Measurements from ENCODE around the gene PARD3. TPM values are rescaled to one million over a fixed set of nuclear protein-coding genes. Genes with fewer than 3 reads are reported as not detected.
"Not testable (repeated sequence)": the region's sequence is repeated elsewhere in the genome, so short reads cannot be mapped to it uniquely, and the experiment has no call there.

Gene PARD3
- total RNA-seq, 1 donor from 2014 or later: 0.93 TPM

DNA sequence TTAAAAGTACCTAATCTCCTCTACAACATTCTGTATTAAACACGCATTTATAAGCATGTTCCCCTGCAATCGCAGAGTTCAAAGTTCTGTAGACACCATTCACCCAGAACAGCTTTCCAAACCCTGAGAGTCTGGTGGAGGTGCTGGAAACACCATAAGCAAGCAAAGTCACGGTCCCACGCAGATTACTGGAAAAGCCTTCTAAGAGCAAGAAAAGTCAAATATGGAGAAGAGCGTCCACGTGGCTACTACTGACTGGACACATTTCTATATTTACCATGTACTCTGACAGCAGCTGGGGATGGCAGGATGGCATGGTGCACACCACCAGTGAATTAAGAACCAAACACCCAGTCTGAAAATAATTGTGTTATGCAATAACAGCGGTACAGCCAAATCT is 97.7 kb downstream of the PARD3 start:
- intact Hi-C loops (cut with micrococcal nuclease): no loop called here

DNA sequence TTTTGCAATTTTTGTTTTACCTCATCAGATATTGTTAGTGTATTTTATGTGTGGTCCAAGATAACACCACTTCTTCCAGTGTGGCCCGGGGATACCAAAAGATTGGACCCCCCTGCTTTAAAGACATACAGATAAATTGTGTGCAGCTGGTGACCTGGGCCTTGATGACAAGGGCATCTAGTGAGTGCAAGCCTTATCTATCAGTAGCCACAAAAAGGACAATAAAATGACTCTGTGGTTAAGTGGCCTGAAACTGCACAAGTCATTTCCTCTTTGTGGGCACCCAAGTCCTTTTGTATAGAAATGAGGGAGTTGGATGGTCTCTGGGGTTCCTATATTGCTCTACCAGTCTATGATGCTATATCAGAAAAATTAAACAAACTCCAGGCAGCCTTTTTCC is 98.1 kb downstream of the PARD3 start:
- intact Hi-C loops (cut with micrococcal nuclease): no loop called here

DNA sequence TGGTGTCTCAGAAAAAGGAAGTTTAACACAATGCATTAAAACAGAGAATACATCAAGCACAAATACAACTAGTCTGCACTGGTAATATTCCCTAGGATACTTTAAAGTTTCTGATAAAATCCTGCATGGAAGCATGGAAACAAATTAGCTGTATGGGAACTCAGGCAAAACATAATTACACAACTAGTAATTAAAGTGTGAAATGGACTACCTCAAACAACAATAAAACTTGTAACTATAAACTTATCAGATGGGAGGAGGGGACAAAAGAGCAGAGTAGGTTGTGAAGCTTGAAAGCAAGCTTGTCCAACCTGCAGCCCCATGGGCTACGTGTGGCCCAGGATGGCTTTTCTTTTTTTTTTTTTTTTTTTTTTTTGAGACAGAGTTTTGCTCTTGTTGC is 98.9 kb downstream of the PARD3 start:
- intact Hi-C loops (cut with micrococcal nuclease): no loop called here

DNA sequence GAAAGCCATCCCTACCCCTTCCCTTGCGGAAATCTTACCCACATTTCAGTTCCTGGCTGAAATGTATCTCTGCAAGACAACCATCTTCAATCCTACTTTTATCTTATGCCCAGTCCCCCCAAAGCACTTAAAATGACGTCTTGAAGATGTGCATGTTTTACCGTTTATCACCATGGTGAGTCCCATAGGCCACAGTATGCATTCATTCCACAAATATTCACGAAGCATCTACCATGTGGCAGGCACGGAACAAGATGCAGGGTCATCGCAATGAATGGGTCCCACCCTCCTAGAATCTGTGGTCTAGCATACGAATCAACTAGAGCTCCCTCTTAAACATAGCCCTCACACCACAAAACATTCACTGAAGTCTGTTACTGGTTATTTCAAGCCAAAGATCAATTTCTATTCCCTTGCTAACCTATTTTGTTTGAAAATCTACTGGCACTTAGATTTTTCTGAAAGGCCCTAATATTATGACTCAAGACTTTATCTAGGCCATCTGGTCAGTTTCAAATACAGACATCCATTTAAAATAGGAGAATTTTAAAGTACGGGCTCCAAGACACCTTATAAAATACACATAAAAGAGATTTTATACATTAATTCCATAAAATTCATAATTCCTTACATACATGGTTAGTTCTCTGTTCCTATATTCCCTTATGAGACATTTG is 99.4 kb downstream of the PARD3 start:
- intact Hi-C loops (cut with micrococcal nuclease): no loop called here

DNA sequence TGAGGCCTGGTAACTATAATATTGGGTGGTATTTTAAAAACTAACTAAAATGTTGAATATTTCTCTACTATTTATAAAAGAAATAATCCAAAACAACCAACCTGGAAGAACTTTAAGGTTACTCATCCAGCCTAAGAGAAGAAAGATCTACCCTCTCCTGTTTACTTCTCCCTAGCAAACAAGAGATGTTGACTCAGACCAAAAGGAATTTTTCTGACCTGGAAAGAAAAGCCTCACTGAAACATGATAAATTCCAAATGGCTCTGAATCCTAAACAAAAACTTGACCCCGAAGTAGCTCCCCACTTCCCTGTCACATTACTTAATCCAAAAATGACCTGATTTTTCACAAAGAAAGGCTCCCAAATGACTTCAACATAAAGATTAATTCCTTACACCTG is 101.2 kb downstream of the PARD3 start:
- intact Hi-C loops (cut with micrococcal nuclease): no loop called here

DNA sequence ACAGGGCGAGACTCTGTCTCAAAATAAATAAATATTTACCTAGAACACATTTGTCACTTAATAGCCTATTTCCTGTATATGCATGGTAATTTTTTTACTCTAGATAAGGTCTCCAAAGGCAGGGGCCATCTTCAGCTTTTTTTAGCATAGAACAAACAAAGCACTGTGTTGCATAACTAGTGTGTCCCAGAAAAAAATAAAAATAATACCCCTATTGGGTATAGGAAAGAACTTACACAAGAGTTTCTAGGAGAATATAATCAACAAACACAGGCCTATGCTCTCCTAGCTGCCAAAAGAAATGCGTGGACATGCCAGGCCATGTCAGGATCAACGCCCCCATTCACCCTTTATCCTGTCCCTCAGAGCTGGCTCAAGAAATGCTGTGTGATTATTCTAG is 103.6 kb downstream of the PARD3 start:
- intact Hi-C loops (cut with micrococcal nuclease): no loop called here

DNA sequence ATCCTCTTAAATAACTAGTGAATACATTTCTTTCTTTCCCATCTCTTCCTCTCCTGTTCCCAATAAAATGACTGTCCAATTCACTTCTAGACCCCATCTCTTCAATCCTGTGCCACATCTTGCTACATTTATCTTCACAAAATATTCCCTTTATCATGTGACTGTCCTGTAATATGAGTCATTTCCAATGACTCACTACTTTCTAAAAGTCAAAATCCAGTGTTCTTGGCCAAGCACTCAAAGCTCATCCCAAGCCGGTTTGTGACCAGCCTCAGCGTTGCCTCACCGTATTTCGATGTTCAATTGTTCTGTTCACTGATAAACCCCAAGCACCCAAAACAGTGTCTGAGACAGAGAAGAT is 104.7 kb downstream of the PARD3 start:
- intact Hi-C loops (cut with micrococcal nuclease): no loop called here

DNA sequence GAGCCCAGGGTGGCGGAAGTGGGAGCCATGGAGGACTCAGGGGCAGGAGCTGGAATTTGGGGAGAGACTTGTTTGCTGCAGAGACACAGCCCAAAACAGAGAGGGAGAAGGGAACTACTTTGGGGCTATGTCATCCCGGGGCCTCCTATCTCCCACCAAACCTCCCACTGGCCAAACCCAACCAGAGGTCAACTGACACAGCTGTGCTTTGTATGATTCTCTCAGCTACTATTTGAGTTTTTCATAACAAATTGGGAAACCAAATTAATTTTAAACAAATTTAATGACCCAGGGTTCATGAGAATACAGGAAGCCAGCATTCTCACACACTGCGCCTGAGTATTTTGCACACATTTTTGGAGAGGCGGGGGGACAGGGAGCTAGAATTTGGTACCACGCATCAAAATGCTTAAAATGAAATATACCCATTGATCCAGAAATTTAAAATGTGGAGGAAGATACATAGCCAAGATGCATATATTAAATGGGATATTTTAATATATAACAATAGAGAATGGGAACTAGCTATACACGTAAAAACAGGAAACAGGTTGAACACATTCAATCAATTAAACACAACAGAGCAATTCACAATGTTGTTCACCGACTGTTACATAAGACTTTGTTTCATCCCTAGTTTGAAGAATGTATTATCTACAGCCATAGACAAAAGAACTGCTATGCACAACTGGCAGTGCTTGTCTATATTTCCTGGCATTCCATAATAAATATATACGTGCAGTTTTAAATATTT is 105.3 kb downstream of the PARD3 start:
- intact Hi-C loops (cut with micrococcal nuclease): no loop called here

DNA sequence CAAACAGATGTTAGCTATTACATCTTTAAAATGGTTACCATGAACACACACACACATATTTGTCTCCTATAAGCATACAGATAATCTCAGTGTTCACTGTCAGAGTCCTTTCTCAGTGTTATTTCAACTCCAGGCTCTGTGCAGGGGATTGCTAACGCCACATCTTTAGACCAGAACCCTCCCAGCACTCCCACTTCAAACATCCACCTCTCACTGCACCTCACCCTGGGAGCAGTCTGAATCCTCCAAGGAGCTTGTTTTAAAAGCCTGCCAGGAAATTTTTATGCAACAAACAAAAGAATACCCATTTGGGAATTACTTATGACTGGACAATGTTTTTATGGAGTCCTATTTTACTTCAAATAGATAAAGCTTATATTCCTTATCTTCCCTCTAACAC is 107.4 kb downstream of the PARD3 start:
- intact Hi-C loops (cut with micrococcal nuclease): no loop called here

DNA sequence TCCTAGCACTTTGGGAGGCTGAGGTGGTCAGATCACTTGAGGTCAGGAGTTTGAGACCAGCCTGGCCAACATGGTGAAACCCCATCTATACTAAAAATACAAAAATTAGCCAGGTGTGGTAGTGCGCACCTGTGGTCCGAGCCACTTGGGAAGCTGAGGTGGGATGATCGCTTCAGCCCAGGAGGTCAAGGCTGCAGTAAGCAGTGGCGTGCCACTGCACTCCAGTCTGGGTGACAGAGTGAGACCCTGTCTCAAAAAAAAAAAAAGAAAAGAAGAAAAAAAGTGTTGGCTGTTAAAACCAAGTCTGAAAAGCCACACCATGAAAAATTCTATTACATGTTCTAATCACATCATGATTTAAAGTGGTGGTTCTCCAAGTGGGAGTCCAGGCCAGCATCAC is 108.1 kb downstream of the PARD3 start:
- intact Hi-C loops (cut with micrococcal nuclease): not testable (repeated sequence)

DNA sequence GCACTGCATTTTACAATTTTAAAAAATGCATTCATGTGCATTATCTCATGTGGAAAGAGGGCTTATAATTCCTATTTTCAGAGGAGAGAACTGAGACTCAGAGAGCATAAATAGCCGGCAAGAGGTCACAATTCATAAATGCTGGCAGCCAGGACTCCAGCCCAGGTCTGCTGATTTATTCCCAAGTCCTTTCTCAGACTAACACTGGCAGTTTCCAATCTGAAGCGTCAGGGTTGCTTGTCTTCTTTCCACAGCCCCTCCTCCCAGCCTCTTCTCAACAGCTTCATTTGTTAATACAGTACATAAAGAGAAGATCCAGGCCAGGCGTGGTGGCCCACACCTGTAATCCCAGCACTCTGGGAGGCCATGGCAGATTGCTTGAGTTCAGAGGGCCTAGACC is 108.9 kb downstream of the PARD3 start:
- intact Hi-C loops (cut with micrococcal nuclease): no loop called here

DNA sequence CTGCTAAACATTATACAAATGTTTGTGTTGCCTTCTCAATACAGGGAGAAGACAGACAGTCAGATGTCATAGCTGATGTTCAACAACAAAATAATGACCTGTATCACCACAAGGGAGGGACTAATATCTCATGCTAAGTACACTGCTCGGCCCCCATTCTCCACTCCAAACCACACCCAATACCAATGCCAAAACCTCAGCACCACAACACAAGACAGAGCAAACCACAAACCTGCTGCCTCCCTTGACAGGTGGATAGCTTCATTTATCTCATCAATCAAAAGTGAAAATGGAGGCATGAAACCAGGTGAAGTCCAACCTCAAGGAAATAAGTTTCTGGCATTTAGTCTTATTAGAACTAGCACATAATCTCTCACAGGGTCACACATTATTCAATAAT is 109.5 kb downstream of the PARD3 start:
- intact Hi-C loops (cut with micrococcal nuclease): no loop called here

DNA sequence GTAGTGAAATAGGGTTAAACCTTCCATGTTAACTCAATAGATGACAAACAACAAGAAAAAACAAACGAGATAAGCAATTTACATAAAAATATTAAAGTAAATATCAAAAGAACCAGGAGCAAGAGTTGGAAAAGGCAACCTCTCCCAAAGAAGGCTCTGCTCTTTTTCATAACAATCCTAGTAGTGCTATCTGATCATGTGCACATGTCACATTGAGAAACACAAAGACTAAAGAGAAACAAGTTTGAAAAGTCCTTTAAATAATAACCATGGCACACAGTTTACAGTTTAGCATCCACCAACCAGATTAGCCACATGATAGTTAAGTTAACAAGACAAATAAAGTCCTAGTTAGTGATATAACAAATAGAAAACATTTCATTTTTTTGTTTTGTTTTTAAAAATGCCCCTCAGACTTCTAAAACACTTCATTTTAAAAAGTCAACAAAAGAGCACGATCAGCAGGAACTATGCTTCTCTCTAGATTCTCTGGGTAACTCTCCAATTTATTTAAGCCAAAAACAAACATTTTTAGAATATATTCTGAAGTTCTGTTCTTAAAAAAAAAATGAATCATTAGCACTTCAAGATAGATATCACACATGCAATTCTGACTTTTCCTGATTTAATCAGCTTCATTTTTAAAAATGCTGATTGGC is 110.4 kb downstream of the PARD3 start:
- intact Hi-C loops (cut with micrococcal nuclease): no loop called here

DNA sequence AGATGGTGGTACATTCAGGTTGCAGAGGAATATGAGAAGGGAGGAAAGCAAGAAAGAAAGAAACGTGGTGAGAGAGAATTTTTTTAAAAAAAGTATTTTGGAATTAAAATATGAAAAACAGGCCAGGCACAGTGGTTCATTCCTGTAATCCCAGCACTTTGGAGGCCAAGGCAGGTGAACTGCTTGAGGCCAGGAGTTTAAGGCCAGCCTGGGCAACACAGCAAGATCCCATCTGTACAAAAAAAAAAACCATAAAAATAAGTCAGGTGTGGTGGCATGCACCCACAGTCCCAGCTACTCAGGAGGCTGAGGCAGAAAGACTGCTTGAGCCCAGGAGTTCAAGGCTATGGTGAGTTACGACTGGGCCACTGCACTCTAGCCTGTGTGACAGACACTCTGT is 112.1 kb downstream of the PARD3 start:
- intact Hi-C loops (cut with micrococcal nuclease): no loop called here

DNA sequence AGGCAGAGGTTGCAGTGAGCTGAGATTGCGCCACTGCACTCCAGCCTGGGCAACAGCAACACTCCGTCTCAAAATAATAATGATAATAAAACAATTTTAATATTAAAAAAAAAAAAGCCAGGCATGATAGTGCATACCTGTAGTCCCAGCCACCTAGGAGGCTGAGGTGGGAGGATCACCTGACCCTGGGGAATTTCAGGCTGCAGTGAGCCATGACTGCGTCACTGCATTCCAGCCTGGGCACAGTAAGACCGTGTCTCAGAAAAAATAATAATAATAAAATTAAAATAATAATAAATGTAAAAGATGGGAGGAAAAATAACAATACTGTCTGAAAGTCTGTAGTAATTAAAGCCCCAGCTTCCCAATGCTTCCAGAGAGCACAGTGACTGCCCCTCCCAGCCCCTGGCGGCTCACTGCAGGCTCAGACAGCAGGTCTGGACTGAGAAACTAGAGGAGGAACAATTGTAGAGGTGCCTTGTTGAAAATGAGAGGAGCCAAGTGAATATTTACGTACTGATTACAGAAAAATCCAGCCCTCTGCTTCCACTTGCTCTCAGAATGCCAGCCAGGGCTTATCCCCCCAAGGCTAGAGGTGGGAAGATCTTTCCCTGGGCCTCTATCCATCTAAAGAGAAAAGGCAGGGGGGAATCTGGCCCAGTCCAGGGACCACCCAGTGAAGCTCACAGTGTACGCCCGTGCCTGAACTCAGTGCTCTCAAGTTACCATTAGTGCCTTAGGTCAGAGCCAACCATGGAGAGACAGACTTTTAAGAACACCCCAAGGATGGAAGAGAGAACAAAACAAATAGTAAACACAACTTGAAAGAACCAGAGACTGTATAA is 112.8 kb downstream of the PARD3 start:
- intact Hi-C loops (cut with micrococcal nuclease): no loop called here

DNA sequence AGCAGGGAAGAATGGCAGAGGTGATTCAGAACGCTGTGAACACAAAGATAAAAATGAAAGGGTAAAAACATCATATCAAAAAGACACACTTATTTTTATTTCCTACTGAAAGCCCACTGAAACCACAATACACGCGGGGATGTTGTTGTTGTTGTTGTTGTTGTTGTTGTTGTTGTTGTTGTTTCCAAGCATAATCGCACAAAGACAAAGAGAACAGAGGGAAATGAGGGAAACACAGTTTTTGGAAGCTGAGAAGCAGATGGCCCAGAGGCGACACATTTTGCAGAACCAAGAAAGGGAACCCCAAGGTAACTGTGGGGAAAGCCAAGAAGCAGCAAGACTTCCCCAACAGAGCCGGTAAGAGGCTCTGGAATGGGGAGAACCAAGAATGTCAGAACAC is 113.9 kb downstream of the PARD3 start:
- intact Hi-C loops (cut with micrococcal nuclease): no loop called here

DNA sequence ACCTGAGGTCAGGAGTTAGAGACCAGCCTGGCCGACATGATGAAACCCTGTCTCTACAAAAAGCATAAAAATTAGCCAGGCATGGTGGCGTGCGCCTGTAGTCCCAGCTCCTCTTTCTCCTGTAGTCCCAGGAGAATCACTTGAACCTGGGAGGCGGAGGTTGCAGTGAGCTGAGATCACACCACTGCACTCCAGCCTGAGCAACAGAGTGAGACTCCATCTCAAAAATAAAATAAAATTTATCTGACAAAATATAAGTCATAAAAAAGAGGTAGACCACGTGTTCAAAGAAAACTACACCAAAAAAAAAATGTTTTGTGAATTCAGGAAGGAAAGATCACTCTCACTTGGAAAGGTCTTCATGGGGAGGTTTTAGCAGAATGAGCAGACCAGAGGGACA is 114.3 kb downstream of the PARD3 start:
- intact Hi-C loops (cut with micrococcal nuclease): not testable (repeated sequence)

DNA sequence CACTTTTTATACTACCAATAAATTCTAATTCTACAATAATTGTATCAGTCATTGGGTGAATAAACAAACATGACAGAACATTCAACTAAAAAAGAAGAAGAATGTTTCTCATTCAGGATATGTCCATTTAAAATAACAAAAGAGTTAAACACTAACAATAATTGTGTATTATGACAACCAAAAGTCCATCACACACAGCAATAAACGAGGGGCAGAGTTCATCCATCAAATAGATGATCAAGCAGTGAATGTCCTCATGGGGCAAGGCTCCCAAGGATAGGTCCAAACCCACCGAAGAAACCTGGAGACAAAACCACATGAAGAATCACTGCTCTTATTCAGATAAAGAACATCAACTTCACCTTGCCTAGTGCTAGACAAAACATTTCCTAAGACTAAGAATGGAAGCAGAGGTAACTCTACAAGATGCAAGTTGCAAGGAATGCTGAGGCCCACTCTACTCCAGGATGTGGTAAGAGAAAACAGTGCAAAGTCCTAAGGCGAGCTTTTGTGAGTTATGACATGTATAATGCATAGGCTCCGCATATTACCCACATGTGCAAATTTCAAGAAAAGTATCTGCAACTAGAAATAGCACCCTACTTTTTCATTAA is 115.1 kb downstream of the PARD3 start:
- intact Hi-C loops (cut with micrococcal nuclease): no loop called here

DNA sequence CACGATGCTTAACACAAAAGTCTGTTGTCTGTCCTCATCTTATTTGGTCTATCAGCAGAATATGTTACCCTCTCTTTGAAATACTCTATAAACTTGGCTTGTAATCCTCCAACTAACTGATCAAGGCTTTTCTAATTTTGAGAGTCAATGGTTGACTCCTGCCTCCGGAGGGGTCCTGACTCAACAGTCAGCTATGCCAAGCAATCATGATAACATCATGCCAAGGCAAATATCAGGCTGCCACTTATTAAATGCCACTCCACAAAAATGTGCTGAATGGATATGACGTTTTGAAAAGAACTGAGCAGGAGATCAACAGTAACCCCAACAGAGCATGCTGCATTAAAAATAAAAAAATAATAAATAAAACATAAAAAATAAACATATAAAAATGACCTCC is 116.1 kb downstream of the PARD3 start:
- intact Hi-C loops (cut with micrococcal nuclease): no loop called here

DNA sequence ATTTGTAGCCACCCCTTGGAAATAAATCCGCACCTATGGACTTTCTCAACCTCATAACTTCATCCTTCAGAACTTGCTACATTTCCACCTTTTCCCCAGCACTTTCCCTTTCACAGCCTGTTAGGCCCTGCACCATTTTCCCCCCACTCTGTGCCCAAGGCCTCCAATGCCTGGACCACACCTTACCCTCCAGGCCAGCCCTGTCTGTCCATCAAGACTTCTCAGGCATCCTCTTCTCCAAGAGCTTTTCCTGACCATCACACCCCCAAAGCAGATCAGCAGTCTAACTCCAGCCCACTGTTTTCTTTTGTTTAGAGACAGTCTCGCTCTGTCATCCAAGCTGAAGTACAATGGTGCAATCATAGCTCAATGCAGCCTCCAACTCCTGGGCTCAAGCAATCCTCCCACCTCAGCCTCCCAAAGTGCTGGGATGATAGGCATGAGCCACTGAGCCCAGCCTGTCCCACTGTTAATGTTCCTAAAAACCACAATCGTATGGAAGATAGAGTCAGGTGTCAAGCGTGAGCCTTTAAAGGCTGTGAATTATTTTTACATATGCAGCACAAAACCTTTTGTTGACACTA is 116.8 kb downstream of the PARD3 start:
- intact Hi-C loops (cut with micrococcal nuclease): no loop called here
